K562 (cell line): ENCODE measurements around the gene PCSK7. TPM values are rescaled to one million over a fixed set of nuclear protein-coding genes. Genes with fewer than 3 reads are reported as not detected.

Source experiments
- ATAC-seq: fragments of 200-7000 bp; cut with Tn5 transposase; 3 replicates; pipeline ENCODE4 v1.9.1; 2020; ENCODE audit warnings: moderate library complexity
- BruUV-seq: library from RNA; stranded (reverse); fragments of 400-500 nt; replicated peaks from 2 replicates; lab custom pipeline; 2021; lab: Mats Ljungman, UMichigan
- CTCF ChIA-PET: fragments of 300-600 bp; formaldehyde crosslinking; extraction: SDS; loops from one replicate; lab custom pipeline; 2021; ENCODE audit warnings: low intra/inter-chr PET ratio; lab: Yijun Ruan, JAX
- POLR2A ChIA-PET: fragments of 300-600, 350-650 bp; sonication (Branson Sonifier 250); formaldehyde crosslinking; extraction: SDS; loops from one replicate; lab custom pipeline; 2021; ENCODE audit warnings: antibody characterized with exemption, inconsistent platforms; lab: Yijun Ruan, JAX
- DNase-seq, 4 experiments: peaks; one replicate each; pipeline versions ENCODE4 v3.0.0 to v3.0.0-alpha.2; 2011 to 2018; ENCODE audit warnings: low spot score in 3 of 4, mixed read lengths in 3 of 4; ENCODE audit errors: extremely low read depth in 1 of 4
- FAIRE-seq: peaks from 2 replicates; lab custom pipeline; 2011; peaks lifted over from hg19 to GRCh38; lab: Jason Lieb, UNC
- H2AFZ ChIP-seq: 2 replicates; pipeline ENCODE4 v1.6.0; 2011; ENCODE audit warnings: low read depth, low read length, control low read depth, inconsistent platforms
- H3K27ac ChIP-seq: fragments of 200-600 bp; 3 replicates; pipeline ENCODE4 v1.8.0; 2011; ENCODE audit warnings: low read depth, mild to moderate bottlenecking, control low read depth, inconsistent platforms, low read length, moderate library complexity, mixed read lengths; ENCODE audit errors: extremely low read depth
- H3K27me3 ChIP-seq, 2 experiments: fragments of 300-600 bp in 1 of 2; 2 replicates in 1 of 2; 3 replicates in 1 of 2; pipeline versions ENCODE4 v1.6.0 to v1.8.0; 2011; ENCODE audit warnings: inconsistent platforms in 2 of 2, low read length in 2 of 2, mild to moderate bottlenecking in 1 of 2, mixed read lengths in 1 of 2, moderate library complexity in 1 of 2; ENCODE audit not compliant: control insufficient read depth in 2 of 2, insufficient read depth in 2 of 2
- H3K36me3 ChIP-seq: fragments of 300-600 bp; 3 replicates; pipeline ENCODE4 v1.8.0; 2011; ENCODE audit warnings: mild to moderate bottlenecking, low read length, inconsistent platforms; ENCODE audit not compliant: control insufficient read depth, insufficient read depth
- H3K4me1 ChIP-seq, 2 experiments: fragments of 200-600 bp in 1 of 2; replicated peaks in 1 of 2; 2 replicates in 1 of 2; 3 replicates in 1 of 2; pipeline versions ENCODE4 v1.5.1 to v1.8.0; 2011; ENCODE audit warnings: inconsistent platforms in 2 of 2, low read length in 2 of 2, mild to moderate bottlenecking in 1 of 2, mixed read lengths in 1 of 2, moderate library complexity in 1 of 2; ENCODE audit not compliant: control insufficient read depth in 2 of 2, insufficient read depth in 2 of 2
- H3K4me2 ChIP-seq: 2 replicates; pipeline ENCODE4 v1.6.1; 2011; ENCODE audit warnings: low read length, control low read depth, inconsistent platforms, mixed read lengths; ENCODE audit not compliant: insufficient read depth
- H3K4me3 ChIP-seq: fragments of 200-600 bp; sonication (generic), shearing (Covaris generic); 2 replicates; pipeline ENCODE4 v1.5.1; 2016; ENCODE audit warnings: control low read depth, inconsistent platforms
- H3K79me2 ChIP-seq: fragments of 200-600 bp; 3 replicates; pipeline ENCODE4 v1.8.0; 2011; ENCODE audit warnings: low read length, inconsistent platforms; ENCODE audit not compliant: control insufficient read depth, insufficient read depth
- H3K9ac ChIP-seq, 2 experiments: 2 replicates each; pipeline versions ENCODE4 v1.6.0 to v1.6.1; 2011; ENCODE audit warnings: low read depth in 2 of 2, low read length in 2 of 2, control low read depth in 1 of 2, inconsistent platforms in 1 of 2, mild to moderate bottlenecking in 1 of 2, mixed read lengths in 1 of 2; ENCODE audit not compliant: insufficient read depth in 1 of 2
- H3K9me1 ChIP-seq: one replicate; pipeline ENCODE4 v1.6.0; 2011; ENCODE audit warnings: inconsistent platforms, mild to moderate bottlenecking, low read length, moderate library complexity; ENCODE audit not compliant: control insufficient read depth, insufficient read depth
- H3K9me3 ChIP-seq: replicated peaks from 2 replicates; pipeline ENCODE4 v1.5.1; 2011; ENCODE audit warnings: low read depth, low read length, inconsistent platforms; ENCODE audit not compliant: control insufficient read depth, insufficient read depth
- H4K20me1 ChIP-seq: replicated peaks from 2 replicates; pipeline ENCODE4 v1.6.1; 2011; ENCODE audit warnings: low read length, inconsistent platforms, mixed read lengths; ENCODE audit not compliant: control insufficient read depth, insufficient read depth
- RBFOX2 ChIP-seq: fragments of 200-400 bp; formaldehyde crosslinking; IDR thresholded peaks from 2 replicates; pipeline ENCODE4 v1.6.1; 2017; ENCODE audit warnings: low read depth, mild to moderate bottlenecking, low read length, moderate library complexity
- ZBTB43 ChIP-seq: sonication (generic); formaldehyde crosslinking; IDR thresholded peaks from 2 replicates; pipeline ENCODE4 v1.8.0; 2023; ENCODE audit warnings: mild to moderate bottlenecking, missing genetic modification reagents
- WGBS: fragments of 100-300 bp; shearing (Covaris generic); methylation state at CpG from one replicate; pipeline ENCODE4 v1.1.6; 2016; ENCODE audit warnings: low coverage, mixed read lengths; ENCODE audit not compliant: insufficient coverage; ENCODE audit errors: missing lambda C conversion rate; 5-methylcytosine and 5-hydroxymethylcytosine counted together
- in situ Hi-C: fragments of 300-500 bp; cut with MboI; formaldehyde crosslinking; loops from 4 replicates; pipeline ENCODE4 v1.15.0; 2018; ENCODE audit warnings: inconsistent platforms, mixed read lengths
- intact Hi-C: fragments of 100-400 bp; cut with micrococcal nuclease; formaldehyde crosslinking; loops from 2 replicates; pipeline ENCODE4 v1.14.2; 2022
- polyA plus RNA-seq, 8 experiments: library from polyadenylated mRNA; depleted of rRNA in 4 of 8; stranded (reverse) in 5 of 8; unstranded in 3 of 8; fragments of >200 nt; fragmentation: Nextera tagmentation in 2 of 8; fragmentation: Illumina TruSeq in 1 of 8; extraction: Ambion mirVana in 2 of 8; extraction: Trizol in 1 of 8; gene quantifications; 2 replicates each; pipeline versions ENCODE4 v1.2.1 to v1.2.3, GENCODE V29; 2011 to 2014; ENCODE audit warnings: inconsistent platforms in 1 of 8, missing spikeins in 1 of 8
- total RNA-seq, 7 experiments: library from RNA; depleted of rRNA in 6 of 7; stranded (reverse); fragments of >200 nt in 6 of 7; fragmentation: Illumina TruSeq in 2 of 7; extraction: Trizol in 2 of 7; gene quantifications; 2 replicates each; pipeline versions ENCODE4 v1.2.1 to v1.2.3, GENCODE V29; 2011 to 2021; ENCODE audit warnings: low replicate concordance in 1 of 7

Gene PCSK7
- total and polyA plus RNA-seq, 9 of the 15 experiments (the other 6 are each of a cell fraction or from before 2014, with no cell fraction given) = 3.1 to 29.2 (median 15.6) TPM

GRCh38 chr11:117225553-117226170 lies 6.2 kb downstream of the PCSK7 start:
- POLR2A ChIA-PET = interaction anchor here (0.7 to 1.2 kb wide), 2 partner anchors 12 to 111 kb away, joined by 3 to 4 read pairs; no protein-coding TSS in a partner anchor
- H3K4me1 ChIP-seq = peaks cover 39 to 45% of the 10 kb centered on the region in 2 experiments; a peak in 4 of 5 replicates
- CTCF ChIA-PET = interaction anchor here (1.1 to 1.3 kb wide), 3 partner anchors 44 to 493 kb away, joined by 3 to 12 read pairs (median 4); partner anchors contain the start of gene APOA5
- H3K27ac ChIP-seq = no peak overlapping the region
- WGBS = 89% methylated on average over 9 of the region's 9 CpGs
- peaks cover 4% of the 10 kb centered on the region for H3K9me1 ChIP-seq
- ATAC-seq = no peak
- H3K9ac ChIP-seq = peak overlapping the region in 1 of 2 experiments; percentile 37; a peak in 1 of 4 replicates
- no peak overlapping the region for H3K4me2 ChIP-seq
- H3K9me3 ChIP-seq = no peaks in the 10 kb centered on the region
- no TSS peak for BruUV-seq
- DNase-seq = no peak
- no peaks in the 10 kb centered on the region for H3K27me3 ChIP-seq
- H3K4me3 ChIP-seq = no peak overlapping the region
- H4K20me1 ChIP-seq = peaks cover 10% of the 10 kb centered on the region
- in situ Hi-C loops (loop anchor here (10.0 to 25.0 kb wide), 2 partner anchors 341 to 713 kb away; no protein-coding TSS in a partner anchor), intact Hi-C loops (loop anchor here (1.0 to 5.0 kb wide), 5 partner anchors 44 to 493 kb away; partner anchors contain the start of gene APOA5)
- no peak for FAIRE-seq
- H2AFZ ChIP-seq = no peak overlapping the region
- peaks cover 9% of the 10 kb centered on the region for H3K79me2 ChIP-seq
- TF ChIP-seq RBFOX2 = 0 out of 2 replicates have a peak, but pooled peaks have one; percentile 19
- TF ChIP-seq ZBTB43 = no peak
- H3K36me3 ChIP-seq = peaks cover 75% of the 10 kb centered on the region
